ENCODE measurements around the gene VPS26A. TPM values are rescaled to one million over a fixed set of nuclear protein-coding genes. Genes with fewer than 3 reads are reported as not detected.

The VPS26A gene
- total and polyA plus RNA-seq, 2 donors from 2014 or later: 38.9 to 52.5 TPM

DNA sequence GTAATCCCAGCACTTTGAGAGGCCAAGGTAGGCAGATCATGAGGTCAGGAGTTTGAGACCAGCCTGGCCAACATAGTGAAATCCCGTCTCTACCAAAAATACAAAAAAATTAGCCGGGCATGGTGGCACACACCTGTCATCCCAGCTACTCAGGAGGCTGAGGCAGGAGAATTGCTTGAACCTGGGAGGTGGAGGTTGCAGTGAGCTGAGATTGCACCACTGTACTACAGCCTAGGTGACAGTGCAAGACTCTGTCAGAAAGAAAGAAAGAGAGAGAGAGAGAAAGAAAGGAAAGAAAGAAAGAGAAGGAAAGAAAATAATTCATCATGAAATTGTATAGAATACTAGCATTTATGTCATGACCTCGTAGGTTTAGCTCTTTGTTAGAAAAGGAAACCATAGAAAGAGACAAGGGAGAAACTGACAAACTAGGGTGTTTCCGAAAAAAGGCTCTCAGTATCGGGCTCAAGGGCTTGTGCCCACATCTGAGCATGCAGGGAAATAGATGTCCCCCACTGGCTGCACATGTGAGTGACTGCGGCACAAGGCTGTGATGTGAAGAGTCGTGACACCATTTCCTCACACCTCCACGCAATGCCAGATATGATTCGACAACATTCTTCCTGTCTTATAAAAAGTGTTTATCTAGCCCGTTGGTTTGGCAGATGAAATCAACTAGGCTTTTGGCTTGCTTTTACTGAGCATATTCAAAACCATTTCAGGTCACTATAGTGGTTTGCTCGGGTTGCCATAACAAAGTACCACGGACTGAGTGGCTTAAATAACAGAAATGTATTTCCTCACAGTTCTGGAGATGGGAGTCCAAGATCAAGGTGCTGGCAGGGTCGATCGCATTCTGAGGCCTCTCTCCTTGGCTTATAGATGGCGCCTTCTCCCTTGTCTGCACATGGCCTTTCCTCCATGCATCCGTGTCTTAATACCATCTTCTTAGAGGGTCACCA is 34.1 kb upstream of the VPS26A start:
- Histone ChIP-seq H3K4me3 (ENCODE audit: low read length in 3 of 3) (peak overlapping the region in 2 of 3 donors; percentile 47 to 75), H3K27me3 (ENCODE audit: control insufficient read depth, insufficient read depth, low read length) (no peaks in the 10 kb centered on the region), H3K9me3 (ENCODE audit: control insufficient read depth in 2 of 3, insufficient read depth in 1 of 3, low read length in 3 of 3) (no peaks in the 10 kb centered on the region), H3K4me1 (ENCODE audit: control insufficient read depth in 2 of 3, insufficient read depth in 2 of 3, low read depth in 1 of 3, low read length in 3 of 3) (peaks cover 0 to 5% (median 0%) of the 10 kb centered on the region in 3 donors), H3K27ac (ENCODE audit: low read depth in 2 of 2, low read length in 2 of 2) (peak overlapping the region; percentile 8 to 78), H3K9ac (ENCODE audit: low read length in 3 of 3) (no peak overlapping the region), H3K36me3 (ENCODE audit: control insufficient read depth in 2 of 3, insufficient read depth in 3 of 3, low read length in 3 of 3) (no peaks in the 10 kb centered on the region)
- intact Hi-C loops (cut with DNase I): loop anchor here (10.0 kb wide), 1 partner anchor 85 kb away; no protein-coding TSS in a partner anchor
- FAIRE-seq (no peak), DNase-seq (no peak)
- TF ChIP-seq, protein P1, sequence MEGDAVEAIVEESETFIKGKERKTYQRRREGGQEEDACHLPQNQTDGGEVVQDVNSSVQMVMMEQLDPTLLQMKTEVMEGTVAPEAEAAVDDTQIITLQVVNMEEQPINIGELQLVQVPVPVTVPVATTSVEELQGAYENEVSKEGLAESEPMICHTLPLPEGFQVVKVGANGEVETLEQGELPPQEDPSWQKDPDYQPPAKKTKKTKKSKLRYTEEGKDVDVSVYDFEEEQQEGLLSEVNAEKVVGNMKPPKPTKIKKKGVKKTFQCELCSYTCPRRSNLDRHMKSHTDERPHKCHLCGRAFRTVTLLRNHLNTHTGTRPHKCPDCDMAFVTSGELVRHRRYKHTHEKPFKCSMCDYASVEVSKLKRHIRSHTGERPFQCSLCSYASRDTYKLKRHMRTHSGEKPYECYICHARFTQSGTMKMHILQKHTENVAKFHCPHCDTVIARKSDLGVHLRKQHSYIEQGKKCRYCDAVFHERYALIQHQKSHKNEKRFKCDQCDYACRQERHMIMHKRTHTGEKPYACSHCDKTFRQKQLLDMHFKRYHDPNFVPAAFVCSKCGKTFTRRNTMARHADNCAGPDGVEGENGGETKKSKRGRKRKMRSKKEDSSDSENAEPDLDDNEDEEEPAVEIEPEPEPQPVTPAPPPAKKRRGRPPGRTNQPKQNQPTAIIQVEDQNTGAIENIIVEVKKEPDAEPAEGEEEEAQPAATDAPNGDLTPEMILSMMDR (IDR thresholded peaks at IDR 0.05; ENCODE audit: borderline replicate concordance, extremely low read depth, insufficient read depth): no peak

GRCh38 chr10:69090685-69091084 is 33.3 kb upstream of the VPS26A start:
- Histone ChIP-seq H3K4me3 (ENCODE audit: low read length in 3 of 3) (peak overlapping the region in 2 of 3 donors; percentile 30 to 47), H3K27me3 (ENCODE audit: control insufficient read depth, insufficient read depth, low read length) (no peaks in the 10 kb centered on the region), H3K4me1 (ENCODE audit: control insufficient read depth in 2 of 3, insufficient read depth in 2 of 3, low read depth in 1 of 3, low read length in 3 of 3) (peaks cover 0 to 5% (median 0%) of the 10 kb centered on the region in 3 donors), H3K9me3 (ENCODE audit: control insufficient read depth in 2 of 3, insufficient read depth in 1 of 3, low read length in 3 of 3) (no peaks in the 10 kb centered on the region), H3K36me3 (ENCODE audit: control insufficient read depth in 2 of 3, insufficient read depth in 3 of 3, low read length in 3 of 3) (no peaks in the 10 kb centered on the region), H3K27ac (ENCODE audit: low read depth in 2 of 2, low read length in 2 of 2) (peak overlapping the region; percentile 8 to 71), H3K9ac (ENCODE audit: low read length in 3 of 3) (no peak overlapping the region)
- no peak for FAIRE-seq
- TF ChIP-seq, protein P1 (IDR thresholded peaks at IDR 0.05; ENCODE audit: borderline replicate concordance, extremely low read depth, insufficient read depth): no peak
- intact Hi-C loops (cut with DNase I): loop anchor here (10.0 kb wide), 1 partner anchor 86 kb away; no protein-coding TSS in a partner anchor
- no peak for DNase-seq

- intact Hi-C loops (cut with DNase I): loop anchor here (10.0 kb wide), 1 partner anchor 86 kb away; no protein-coding TSS in a partner anchor
- Histone ChIP-seq H3K27ac (ENCODE audit: low read depth in 2 of 2, low read length in 2 of 2) (peak overlapping the region; percentile 8 to 9), H3K27me3 (ENCODE audit: control insufficient read depth, insufficient read depth, low read length) (no peaks in the 10 kb centered on the region), H3K36me3 (ENCODE audit: control insufficient read depth in 2 of 3, insufficient read depth in 3 of 3, low read length in 3 of 3) (no peaks in the 10 kb centered on the region), H3K9me3 (ENCODE audit: control insufficient read depth in 2 of 3, insufficient read depth in 1 of 3, low read length in 3 of 3) (no peaks in the 10 kb centered on the region), H3K4me3 (ENCODE audit: low read length in 3 of 3) (peak overlapping the region in 2 of 3 donors; percentile 1 to 47), H3K9ac (ENCODE audit: low read length in 3 of 3) (no peak overlapping the region), H3K4me1 (ENCODE audit: control insufficient read depth in 2 of 3, insufficient read depth in 2 of 3, low read depth in 1 of 3, low read length in 3 of 3) (peaks cover 0 to 5% (median 0%) of the 10 kb centered on the region in 3 donors)
- DNase-seq (peak in 1 of 5 donors; percentile 6), FAIRE-seq (no peak)
- TF ChIP-seq, protein P1 (IDR thresholded peaks at IDR 0.05; ENCODE audit: borderline replicate concordance, extremely low read depth, insufficient read depth): no peak
Measured at GRCh38 chr10:69091143-69091651, 32.8 kb upstream of the VPS26A start.
